Activated CD8-positive, alpha-beta T cell treated with anti-CD3 and anti-CD28 coated beads, Interleukin-2, amount 10 ng/mL, durations not matched to agents 7 days and 5 days (primary cell): Measurements from ENCODE around the gene PRUNE2. TPM values are rescaled to one million over a fixed set of nuclear protein-coding genes. Genes with fewer than 3 reads are reported as not detected.

ENCODE experiments used
- ATAC-seq: fragments of 150-1000 bp; cut with Tn5 transposase; one replicate; pipeline ENCODE4 v1.10.0; 2021; ENCODE audit warnings: moderate library complexity
- CTCF ChIA-PET: fragments of 350-600 bp; sonication (Branson Sonifier 250); formaldehyde crosslinking; loops from one replicate; lab custom pipeline; 2021; ENCODE audit warnings: antibody characterized with exemption; lab: Charles Lee
- POLR2A ChIA-PET: fragments of 350-600 bp; sonication (Branson Sonifier 250); formaldehyde crosslinking; loops from one replicate; lab custom pipeline; 2021; ENCODE audit warnings: antibody characterized with exemption; lab: Charles Lee
- DNase-seq: peaks from one replicate; pipeline ENCODE4 v3.0.0-alpha.2; 2020
- H3K27ac Mint-ChIP-seq: one replicate; pipeline ENCODE4 v1.8.0; 2021; ENCODE audit warnings: mild to moderate bottlenecking, mixed read lengths
- H3K27me3 Mint-ChIP-seq: one replicate; pipeline ENCODE4 v1.8.0; 2021; ENCODE audit warnings: low read depth, mixed read lengths
- H3K36me3 Mint-ChIP-seq: one replicate; pipeline ENCODE4 v1.8.0; 2021; ENCODE audit warnings: low read depth, mixed read lengths
- H3K4me1 Mint-ChIP-seq: one replicate; pipeline ENCODE4 v1.8.0; 2021; ENCODE audit warnings: low read depth, mixed read lengths
- H3K4me3 Mint-ChIP-seq: one replicate; pipeline ENCODE4 v1.8.0; 2021; ENCODE audit warnings: mild to moderate bottlenecking, mixed read lengths
- H3K9me3 Mint-ChIP-seq: one replicate; pipeline ENCODE4 v1.8.0; 2022; ENCODE audit warnings: mixed read lengths; ENCODE audit not compliant: insufficient read depth
- total RNA-seq, 2 experiments: library from RNA; stranded (reverse); gene quantifications; one replicate each; pipeline ENCODE4 v1.2.3, GENCODE V29; 2021

PRUNE2 gene
- total RNA-seq, 2 experiments from 2014 or later, result 0.16 to 0.52 TPM

DNA sequence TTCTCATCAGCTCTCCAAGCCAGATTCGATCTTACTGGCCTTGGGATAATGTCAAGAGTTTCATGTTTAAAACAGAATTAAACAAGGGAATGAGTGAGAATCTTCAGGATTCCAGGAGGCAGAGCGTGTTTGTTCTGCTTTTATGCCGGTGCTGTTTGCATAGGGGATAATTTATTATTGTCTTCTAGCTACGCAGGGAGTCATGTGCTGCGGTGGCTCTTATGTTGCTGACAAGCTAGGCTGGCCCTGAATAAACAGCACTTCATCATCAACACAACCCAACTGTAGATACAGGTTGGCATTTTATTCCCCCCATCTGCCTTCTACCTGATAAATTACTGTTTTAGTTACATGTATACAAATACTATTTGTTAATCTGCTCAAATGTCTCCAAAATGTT lies 188.7 kb downstream of the PRUNE2 start:
- Mint-ChIP-seq H3K4me3 (no peak overlapping the region), H3K36me3 (no peaks in the 10 kb centered on the region), H3K27me3 (peaks cover 19% of the 10 kb centered on the region), H3K27ac (no peak overlapping the region), H3K9me3 (no peaks in the 10 kb centered on the region), H3K4me1 (no peaks in the 10 kb centered on the region)
- DNase-seq (no peak), ATAC-seq (no peak)
- ChIA-PET POLR2A (no interaction called here), CTCF (no interaction called here)

DNA sequence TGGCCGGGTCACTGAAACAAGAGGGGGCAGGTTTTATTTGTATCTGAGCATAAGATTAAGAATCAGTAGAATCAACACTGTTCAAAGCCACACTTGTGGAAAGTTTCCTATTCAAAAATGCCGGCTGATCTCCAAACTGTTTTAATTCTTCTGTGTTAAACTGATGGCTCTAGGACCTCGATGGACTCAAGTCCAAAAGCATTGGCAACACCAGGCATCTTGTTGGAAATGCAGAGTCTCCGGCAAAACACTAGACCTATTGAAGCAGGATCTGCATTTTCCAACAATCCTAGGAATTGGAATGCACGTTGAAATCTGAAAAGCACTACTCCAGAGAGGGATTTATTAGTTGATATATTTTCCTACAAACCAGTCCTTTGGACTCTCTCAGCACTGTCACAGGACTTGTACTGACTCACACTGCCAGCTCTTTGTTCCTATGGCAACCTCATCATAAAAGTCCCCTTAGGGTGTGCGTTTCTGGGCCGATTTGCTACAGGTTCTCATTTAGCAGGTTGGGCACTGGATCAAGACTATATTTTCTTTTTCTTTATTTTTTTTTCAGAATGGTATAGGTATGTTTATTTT lies 189.7 kb downstream of the PRUNE2 start:
- Mint-ChIP-seq H3K4me1 (no peaks in the 10 kb centered on the region), H3K27me3 (peaks cover 21% of the 10 kb centered on the region), H3K9me3 (no peaks in the 10 kb centered on the region), H3K4me3 (no peak overlapping the region), H3K36me3 (no peaks in the 10 kb centered on the region), H3K27ac (no peak overlapping the region)
- ATAC-seq, result no peak
- DNase-seq, result no peak
- ChIA-PET POLR2A (no interaction called here), CTCF (no interaction called here)

DNA sequence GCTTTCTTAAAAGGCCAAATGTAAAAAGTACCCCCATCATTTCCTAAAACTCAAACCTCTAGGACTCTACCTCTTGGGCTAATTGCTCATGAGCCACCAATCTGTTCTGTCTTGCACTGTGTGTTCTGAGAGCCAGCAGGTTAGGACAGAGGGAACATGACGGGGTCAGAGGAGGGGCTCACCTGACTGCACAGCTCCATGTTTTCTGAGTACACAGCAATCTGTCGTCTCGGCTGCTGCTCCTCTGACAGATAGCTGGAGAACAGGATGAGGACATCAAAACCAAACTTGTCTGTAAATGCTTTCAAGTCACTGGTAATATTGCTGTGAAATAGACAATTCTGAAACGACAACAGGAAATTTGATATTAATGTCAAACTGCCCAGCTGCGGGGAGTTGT lies 192.5 kb downstream of the PRUNE2 start:
- H3K9me3 Mint-ChIP-seq, result no peaks in the 10 kb centered on the region
- H3K4me3 Mint-ChIP-seq, result no peak overlapping the region
- ChIA-PET CTCF (interaction anchor here (1.7 kb wide), 1 partner anchor 10 kb away, joined by 7 read pairs; no protein-coding TSS in a partner anchor), POLR2A (no interaction called here)
- no peak for ATAC-seq
- no peaks in the 10 kb centered on the region for H3K36me3 Mint-ChIP-seq
- H3K4me1 Mint-ChIP-seq, result no peaks in the 10 kb centered on the region
- DNase-seq, result no peak
- H3K27ac Mint-ChIP-seq, result no peak overlapping the region
- peaks cover 16% of the 10 kb centered on the region for H3K27me3 Mint-ChIP-seq

DNA sequence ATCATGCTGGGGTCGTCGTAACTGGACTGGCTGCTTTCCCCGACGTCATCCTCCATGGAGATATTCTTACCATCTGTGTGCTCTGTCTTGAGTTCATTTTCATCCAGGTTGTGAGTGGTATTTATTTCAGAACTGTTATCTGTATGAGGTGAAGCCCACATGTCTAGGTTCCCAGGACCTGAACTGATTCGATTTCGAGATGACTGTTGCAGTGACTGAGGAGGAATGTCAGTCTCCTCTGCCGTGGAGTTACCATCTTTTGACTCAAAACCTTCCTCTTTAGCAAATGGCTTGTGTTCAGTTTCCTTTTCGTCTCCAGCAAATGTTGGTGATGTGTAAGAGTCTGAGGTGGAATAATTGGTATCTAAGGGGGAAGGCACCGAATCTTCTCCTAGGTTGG lies 196.9 kb downstream of the PRUNE2 start:
- ChIA-PET CTCF (no interaction called here), POLR2A (no interaction called here)
- no peaks in the 10 kb centered on the region for H3K9me3 Mint-ChIP-seq
- no peak for DNase-seq
- peaks cover 3% of the 10 kb centered on the region for H3K4me1 Mint-ChIP-seq
- H3K4me3 Mint-ChIP-seq, result no peak overlapping the region
- ATAC-seq, result no peak
- no peaks in the 10 kb centered on the region for H3K36me3 Mint-ChIP-seq
- peaks cover 12% of the 10 kb centered on the region for H3K27me3 Mint-ChIP-seq
- no peak overlapping the region for H3K27ac Mint-ChIP-seq

DNA sequence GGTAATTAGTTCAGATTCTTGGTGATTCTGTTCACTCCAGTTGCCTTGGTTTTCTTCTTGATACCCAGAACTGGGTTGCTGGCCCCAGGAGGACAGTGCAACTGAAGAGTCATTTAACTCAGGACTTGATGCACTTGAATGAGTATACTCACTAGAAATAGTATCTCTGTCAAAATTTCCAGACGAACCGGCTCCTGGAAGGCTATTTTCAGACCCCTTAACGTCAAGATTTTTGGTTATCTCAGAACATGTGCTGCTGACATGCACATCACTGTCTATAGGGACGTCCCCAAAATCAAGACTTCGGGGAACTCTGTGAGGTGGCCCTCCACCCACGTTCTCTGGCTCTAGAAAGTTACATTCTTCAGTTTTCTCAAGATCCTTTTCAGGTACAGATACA lies 198.4 kb downstream of the PRUNE2 start:
- H3K27me3 Mint-ChIP-seq, result peaks cover 14% of the 10 kb centered on the region
- H3K36me3 Mint-ChIP-seq, result no peaks in the 10 kb centered on the region
- CTCF ChIA-PET, result interaction anchor here (0.9 to 8.3 kb wide), 3 partner anchors 258 to 314 kb away, joined by 3 to 54 read pairs (median 4); partner anchors contain the start of gene RFK
- POLR2A ChIA-PET, result no interaction called here
- DNase-seq (no peak), ATAC-seq (no peak)
- H3K4me1 Mint-ChIP-seq, result peaks cover 7% of the 10 kb centered on the region
- no peak overlapping the region for H3K4me3 Mint-ChIP-seq
- H3K9me3 Mint-ChIP-seq, result no peaks in the 10 kb centered on the region
- H3K27ac Mint-ChIP-seq, result no peak overlapping the region

DNA sequence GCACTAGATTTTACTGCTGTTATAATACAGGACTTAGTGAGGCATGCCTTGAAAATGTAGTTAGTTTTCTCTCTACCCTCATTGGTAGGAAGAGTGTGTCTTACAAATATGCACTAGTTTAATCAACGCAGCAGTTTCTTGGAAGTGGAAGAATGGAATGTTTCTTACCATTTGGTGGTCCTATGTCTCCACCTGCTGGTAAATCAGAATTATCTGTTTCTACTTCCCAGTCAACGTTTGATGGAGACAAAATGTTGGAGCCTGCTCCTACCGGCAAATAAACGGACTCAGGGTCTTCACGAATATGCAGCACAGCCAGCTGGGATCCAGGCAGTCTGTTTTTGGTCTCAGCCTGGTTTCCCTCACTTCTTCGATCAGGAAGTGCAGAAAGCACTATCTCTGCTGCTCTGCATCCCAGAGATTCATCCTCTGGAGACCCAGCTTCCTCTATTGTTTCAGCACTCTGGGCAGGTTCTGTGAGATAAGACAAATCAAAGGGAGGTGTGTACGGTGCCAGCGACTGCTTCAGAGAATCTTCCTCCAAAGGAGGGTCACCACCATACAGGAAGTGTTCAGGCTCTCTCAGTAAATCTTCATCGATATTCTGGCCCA lies 201.2 kb downstream of the PRUNE2 start:
- no peak overlapping the region for H3K27ac Mint-ChIP-seq
- ChIA-PET POLR2A (no interaction called here), CTCF (interaction anchor here (0.6 to 8.3 kb wide), 15 partner anchors 8 to 334 kb away, joined by 3 to 54 read pairs (median 5); partner anchors contain the start of genes GCNT1 and RFK)
- peaks cover 7% of the 10 kb centered on the region for H3K4me1 Mint-ChIP-seq
- ATAC-seq (peak; percentile 39), DNase-seq (no peak)
- H3K9me3 Mint-ChIP-seq, result no peaks in the 10 kb centered on the region
- H3K36me3 Mint-ChIP-seq, result no peaks in the 10 kb centered on the region
- no peak overlapping the region for H3K4me3 Mint-ChIP-seq
- peaks cover 25% of the 10 kb centered on the region for H3K27me3 Mint-ChIP-seq

DNA sequence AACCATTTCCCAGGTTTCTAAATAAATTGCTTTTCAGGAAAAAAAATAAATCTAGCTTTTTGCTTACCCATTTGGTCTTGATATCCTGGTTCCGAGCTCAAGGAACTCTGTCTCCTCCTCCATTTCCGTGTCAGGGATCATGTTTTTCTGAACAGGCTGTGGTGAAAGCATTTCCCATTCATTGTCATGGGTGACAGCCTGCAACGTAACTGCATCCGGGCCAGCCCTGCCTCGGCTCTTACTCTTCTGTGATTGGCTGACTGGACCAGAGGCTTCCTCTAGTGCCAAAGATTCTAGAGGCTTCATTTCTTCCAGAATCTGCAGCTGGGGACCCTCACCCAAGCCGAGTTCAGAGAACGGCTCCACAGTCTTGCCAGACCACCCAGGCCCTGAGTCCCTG lies 202.6 kb downstream of the PRUNE2 start:
- ChIA-PET POLR2A (no interaction called here), CTCF (interaction anchor here (0.8 to 8.3 kb wide), 11 partner anchors 9 to 308 kb away, joined by 3 to 54 read pairs (median 4); partner anchors contain the start of genes GCNT1 and RFK)
- DNase-seq (no peak), ATAC-seq (no peak)
- peak overlapping the region; percentile 5 for H3K4me3 Mint-ChIP-seq
- peaks cover 26% of the 10 kb centered on the region for H3K27me3 Mint-ChIP-seq
- H3K9me3 Mint-ChIP-seq, result no peaks in the 10 kb centered on the region
- no peak overlapping the region for H3K27ac Mint-ChIP-seq
- H3K4me1 Mint-ChIP-seq, result peaks cover 7% of the 10 kb centered on the region
- H3K36me3 Mint-ChIP-seq, result no peaks in the 10 kb centered on the region

DNA sequence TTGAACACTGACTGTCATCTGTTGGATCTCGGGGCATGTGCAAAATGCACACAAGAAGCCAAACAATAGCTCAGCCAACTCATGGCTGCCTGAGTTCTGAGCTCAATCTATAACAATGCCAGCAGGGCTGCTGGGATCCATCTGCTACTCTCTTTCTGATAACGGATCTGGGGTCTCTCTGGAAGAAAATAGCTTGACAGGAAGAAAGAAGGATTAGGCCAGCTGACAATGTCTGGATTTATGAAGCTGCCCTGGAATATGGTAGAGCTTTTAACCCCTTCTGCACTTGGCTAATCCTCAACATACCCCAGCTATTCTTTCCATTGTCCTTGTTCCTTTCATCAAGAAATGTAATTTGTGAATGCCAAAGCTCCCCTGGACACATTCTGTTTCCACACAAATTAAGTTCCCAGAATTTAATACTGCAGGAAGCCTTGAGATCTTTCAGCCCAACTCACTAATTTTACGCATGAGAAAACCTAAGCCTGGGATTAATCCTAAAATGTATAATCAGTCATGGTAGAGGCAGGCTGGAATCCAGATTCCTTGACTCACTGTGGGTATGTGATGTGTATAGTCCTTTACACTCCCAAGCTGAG lies 204.4 kb downstream of the PRUNE2 start:
- no peaks in the 10 kb centered on the region for H3K36me3 Mint-ChIP-seq
- DNase-seq, result no peak
- CTCF ChIA-PET, result interaction anchor here (1.0 to 8.3 kb wide), 2 partner anchors 42 to 252 kb away, joined by 3 to 54 read pairs; no protein-coding TSS in a partner anchor
- no peak for ATAC-seq
- peaks cover 7% of the 10 kb centered on the region for H3K4me1 Mint-ChIP-seq
- POLR2A ChIA-PET, result no interaction called here
- H3K9me3 Mint-ChIP-seq, result no peaks in the 10 kb centered on the region
- H3K27me3 Mint-ChIP-seq, result peaks cover 21% of the 10 kb centered on the region
- H3K27ac Mint-ChIP-seq, result no peak overlapping the region
- H3K4me3 Mint-ChIP-seq, result no peak overlapping the region

DNA sequence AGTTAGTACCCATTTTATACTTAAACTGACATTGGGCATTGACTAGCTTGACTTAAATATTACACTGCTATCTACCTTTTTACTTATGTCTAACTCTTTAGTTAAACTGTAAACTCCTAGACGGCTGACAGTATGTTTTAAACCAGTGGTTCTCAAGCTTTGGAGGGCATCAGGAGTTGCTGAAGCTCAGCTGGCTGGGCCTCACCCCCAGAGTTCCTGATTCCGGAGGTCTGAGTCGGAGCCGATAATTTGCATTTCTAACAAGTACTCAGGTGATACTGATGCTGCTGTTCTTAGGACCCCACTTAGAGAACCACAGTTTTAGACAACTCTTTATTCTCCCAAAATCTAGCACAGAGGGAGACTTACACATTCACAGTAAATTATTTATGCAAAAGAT lies 205.0 kb downstream of the PRUNE2 start:
- no peak for ATAC-seq
- CTCF ChIA-PET, result interaction anchor here (1.2 to 8.3 kb wide), 3 partner anchors 42 to 306 kb away, joined by 4 to 54 read pairs (median 5); partner anchors contain the start of gene RFK
- no peaks in the 10 kb centered on the region for H3K36me3 Mint-ChIP-seq
- H3K27ac Mint-ChIP-seq, result no peak overlapping the region
- H3K27me3 Mint-ChIP-seq, result peaks cover 17% of the 10 kb centered on the region
- no peaks in the 10 kb centered on the region for H3K9me3 Mint-ChIP-seq
- POLR2A ChIA-PET, result interaction anchor here (0.6 kb wide), 1 partner anchor 291 kb away, joined by 4 read pairs; no protein-coding TSS in a partner anchor
- peaks cover 7% of the 10 kb centered on the region for H3K4me1 Mint-ChIP-seq
- DNase-seq, result no peak
- H3K4me3 Mint-ChIP-seq, result no peak overlapping the region

DNA sequence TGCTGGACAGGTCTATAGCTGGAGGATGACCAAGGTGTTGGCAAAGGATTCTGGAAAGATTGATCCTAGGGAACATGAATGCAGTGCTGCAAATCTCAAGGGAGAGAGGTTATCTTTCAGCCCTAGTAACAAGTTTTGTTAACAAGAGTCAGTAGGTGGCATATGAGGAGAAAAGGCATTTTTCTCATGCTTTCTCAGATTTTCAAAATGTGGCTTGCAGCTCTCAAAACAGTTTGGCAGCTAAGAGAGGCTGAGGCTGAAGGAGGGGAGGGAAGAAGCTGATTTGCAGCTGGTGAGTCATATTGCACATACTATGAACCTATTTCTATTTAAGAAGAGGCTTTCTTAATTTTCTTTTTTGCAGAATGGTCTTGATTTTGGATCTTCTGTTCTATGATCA lies 205.9 kb downstream of the PRUNE2 start:
- POLR2A ChIA-PET, result interaction anchor here (0.6 to 1.0 kb wide), 2 partner anchors 18 to 290 kb away, joined by 3 to 4 read pairs; no protein-coding TSS in a partner anchor
- no peak for ATAC-seq
- H3K36me3 Mint-ChIP-seq, result no peaks in the 10 kb centered on the region
- no peaks in the 10 kb centered on the region for H3K9me3 Mint-ChIP-seq
- peaks cover 24% of the 10 kb centered on the region for H3K27me3 Mint-ChIP-seq
- H3K4me1 Mint-ChIP-seq, result peaks cover 7% of the 10 kb centered on the region
- H3K4me3 Mint-ChIP-seq, result no peak overlapping the region
- no peak for DNase-seq
- CTCF ChIA-PET, result interaction anchor here (1.2 to 8.3 kb wide), 4 partner anchors 14 to 306 kb away, joined by 3 to 54 read pairs (median 4); partner anchors contain the start of gene RFK
- H3K27ac Mint-ChIP-seq, result no peak overlapping the region

DNA sequence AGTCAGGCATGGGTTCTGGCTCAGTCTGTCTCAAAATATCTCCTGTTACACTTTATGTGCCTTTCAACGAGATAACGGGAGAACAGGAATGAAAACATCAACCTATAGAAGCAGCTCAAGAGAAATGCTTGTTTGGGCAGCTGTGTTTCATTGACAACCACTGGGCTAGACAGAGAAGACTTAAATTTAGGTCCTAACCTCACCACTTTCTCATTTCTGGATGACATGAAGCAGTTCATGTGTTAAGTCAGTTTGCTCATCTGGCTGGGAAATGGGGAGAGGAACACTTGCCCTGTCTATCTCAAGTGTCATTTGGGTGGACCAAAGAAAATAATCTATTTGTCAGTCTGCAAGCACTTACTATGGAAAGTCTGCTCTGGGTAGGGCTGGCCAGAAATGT lies 208.4 kb downstream of the PRUNE2 start:
- H3K27me3 Mint-ChIP-seq, result peaks cover 25% of the 10 kb centered on the region
- no peak overlapping the region for H3K4me3 Mint-ChIP-seq
- ATAC-seq (no peak), DNase-seq (no peak)
- no peak overlapping the region for H3K27ac Mint-ChIP-seq
- no peaks in the 10 kb centered on the region for H3K4me1 Mint-ChIP-seq
- CTCF ChIA-PET, result no interaction called here
- POLR2A ChIA-PET, result no interaction called here
- H3K9me3 Mint-ChIP-seq, result no peaks in the 10 kb centered on the region
- H3K36me3 Mint-ChIP-seq, result no peaks in the 10 kb centered on the region

DNA sequence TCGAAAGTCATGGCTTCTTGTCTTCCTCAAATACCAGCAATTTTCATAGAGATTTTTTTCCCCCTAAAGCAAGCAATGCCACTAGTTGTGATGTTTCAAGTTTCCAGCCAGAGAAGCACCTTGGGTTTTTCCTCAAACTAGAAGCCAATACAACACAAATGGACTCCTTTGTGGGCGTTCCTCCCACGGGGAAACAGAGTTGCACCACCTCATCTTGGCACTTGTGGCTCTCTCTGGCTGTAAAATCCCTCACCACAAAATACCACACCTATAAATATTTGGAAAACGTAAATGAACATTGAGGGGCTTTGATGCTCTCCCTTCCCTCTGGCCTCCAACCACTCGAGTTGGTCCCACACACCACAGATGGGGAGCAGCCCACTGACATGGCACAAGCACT lies 208.8 kb downstream of the PRUNE2 start:
- Mint-ChIP-seq H3K4me1 (peaks cover 3% of the 10 kb centered on the region), H3K9me3 (no peaks in the 10 kb centered on the region), H3K27ac (no peak overlapping the region), H3K27me3 (peaks cover 24% of the 10 kb centered on the region), H3K4me3 (no peak overlapping the region), H3K36me3 (no peaks in the 10 kb centered on the region)
- CTCF ChIA-PET, result no interaction called here
- POLR2A ChIA-PET, result no interaction called here
- DNase-seq (no peak), ATAC-seq (no peak)
